ENCODE results near the gene CLIC6. TPM values are rescaled to one million over a fixed set of nuclear protein-coding genes. Genes with fewer than 3 reads are reported as not detected.

Gene CLIC6
- total RNA-seq, 2 experiments from 2014 or later: 0.10 to 0.12 TPM

DNA sequence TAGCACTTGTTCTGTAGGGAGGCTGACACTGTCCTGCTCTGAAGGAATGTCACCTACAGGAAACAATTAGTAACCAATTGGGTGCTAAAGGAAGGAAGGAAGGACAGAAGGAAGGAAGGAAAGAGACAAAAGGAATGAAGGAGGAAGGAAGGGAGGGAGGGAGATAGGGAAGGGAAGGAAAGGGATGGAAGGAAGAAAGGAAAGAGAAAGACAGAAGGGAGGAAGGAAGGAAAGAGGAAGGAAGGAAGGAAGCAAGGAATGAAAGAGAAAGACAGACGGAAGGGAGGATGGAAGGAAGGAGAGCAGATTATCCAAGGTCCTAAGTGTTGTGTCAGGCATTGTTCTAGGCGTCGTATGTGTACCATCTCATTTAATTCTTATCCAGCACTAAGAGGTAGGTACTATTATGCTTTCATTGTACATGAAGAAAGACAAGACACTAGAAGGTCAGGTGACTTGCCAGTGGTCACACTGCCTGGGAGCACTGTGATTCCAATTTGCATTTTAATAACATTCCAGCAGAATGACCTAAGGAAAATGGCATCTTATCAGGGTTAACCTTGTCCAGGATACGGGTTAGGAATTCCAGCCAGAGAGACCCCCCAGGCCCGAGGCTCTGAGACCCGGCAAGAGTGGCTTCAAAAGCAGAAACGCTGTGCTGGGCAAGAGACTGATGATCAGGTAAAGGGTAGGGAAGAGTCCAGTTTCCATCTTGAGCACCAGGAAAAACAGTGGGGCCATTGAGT lies 29.6 kb downstream of the CLIC6 start:
- Mint-ChIP-seq H3K9me3 (no peaks in the 10 kb centered on the region), H3K4me1 (ENCODE audit: low read depth) (no peaks in the 10 kb centered on the region), H3K4me3 (no peak overlapping the region), H3K36me3 (ENCODE audit: low read depth) (no peaks in the 10 kb centered on the region), H3K27ac (no peak overlapping the region), H3K27me3 (ENCODE audit: low read depth) (peaks cover 2% of the 10 kb centered on the region)
- DNase-seq: no peak
- intact Hi-C loops (cut with micrococcal nuclease): no loop called here
- CTCF ChIA-PET: interaction anchor here (0.6 to 1.6 kb wide), 3 partner anchors 10 to 1195 kb away, joined by 3 to 4 read pairs (median 3); no protein-coding TSS in a partner anchor

- intact Hi-C loops (cut with micrococcal nuclease): loop anchor here (10.0 kb wide), 1 partner anchor 804 kb away; no protein-coding TSS in a partner anchor
- CTCF ChIA-PET: interaction anchor here (1.2 kb wide), 1 partner anchor 8 kb away, joined by 3 read pairs; no protein-coding TSS in a partner anchor
- Mint-ChIP-seq H3K27me3 (ENCODE audit: low read depth) (peaks cover 5% of the 10 kb centered on the region), H3K4me3 (no peak overlapping the region), H3K27ac (no peak overlapping the region), H3K4me1 (ENCODE audit: low read depth) (no peaks in the 10 kb centered on the region), H3K9me3 (no peaks in the 10 kb centered on the region), H3K36me3 (ENCODE audit: low read depth) (no peaks in the 10 kb centered on the region)
- no peak for DNase-seq
Measured at GRCh38 chr21:34700605-34701004, 31.8 kb downstream of the CLIC6 start.

GRCh38 chr21:34701726-34702125 lies 32.9 kb downstream of the CLIC6 start:
- no peak overlapping the region for H3K27ac Mint-ChIP-seq
- peaks cover 3% of the 10 kb centered on the region for H3K4me1 Mint-ChIP-seq (ENCODE audit: low read depth)
- no peaks in the 10 kb centered on the region for H3K9me3 Mint-ChIP-seq
- no peak for DNase-seq
- intact Hi-C loops (cut with micrococcal nuclease): loop anchor here (10.0 kb wide), 1 partner anchor 803 kb away; no protein-coding TSS in a partner anchor
- H3K36me3 Mint-ChIP-seq (ENCODE audit: low read depth): no peaks in the 10 kb centered on the region
- no peak overlapping the region for H3K4me3 Mint-ChIP-seq
- H3K27me3 Mint-ChIP-seq (ENCODE audit: low read depth): peaks cover 5% of the 10 kb centered on the region
- CTCF ChIA-PET: interaction anchor here (1.2 kb wide), 1 partner anchor 9 kb away, joined by 3 read pairs; no protein-coding TSS in a partner anchor

GRCh38 chr21:34702341-34703170 lies 33.8 kb downstream of the CLIC6 start:
- DNase-seq: no peak
- CTCF ChIA-PET: no interaction called here
- peaks cover 5% of the 10 kb centered on the region for H3K27me3 Mint-ChIP-seq (ENCODE audit: low read depth)
- H3K4me3 Mint-ChIP-seq: no peak overlapping the region
- peaks cover 11% of the 10 kb centered on the region for H3K4me1 Mint-ChIP-seq (ENCODE audit: low read depth)
- H3K27ac Mint-ChIP-seq: no peak overlapping the region
- H3K9me3 Mint-ChIP-seq: no peaks in the 10 kb centered on the region
- intact Hi-C loops (cut with micrococcal nuclease): loop anchor here (10.0 kb wide), 1 partner anchor 802 kb away; no protein-coding TSS in a partner anchor
- H3K36me3 Mint-ChIP-seq (ENCODE audit: low read depth): no peaks in the 10 kb centered on the region

- H3K27ac Mint-ChIP-seq: no peak overlapping the region
- H3K36me3 Mint-ChIP-seq (ENCODE audit: low read depth): no peaks in the 10 kb centered on the region
- H3K9me3 Mint-ChIP-seq: no peaks in the 10 kb centered on the region
- H3K4me3 Mint-ChIP-seq: no peak overlapping the region
- peaks cover 21% of the 10 kb centered on the region for H3K4me1 Mint-ChIP-seq (ENCODE audit: low read depth)
- H3K27me3 Mint-ChIP-seq (ENCODE audit: low read depth): peaks cover 5% of the 10 kb centered on the region
- intact Hi-C loops (cut with micrococcal nuclease): loop anchor here (10.0 kb wide), 1 partner anchor 801 kb away; no protein-coding TSS in a partner anchor
- CTCF ChIA-PET: no interaction called here
- DNase-seq: no peak
Measured at GRCh38 chr21:34703571-34703970, 34.8 kb downstream of the CLIC6 start.

DNA sequence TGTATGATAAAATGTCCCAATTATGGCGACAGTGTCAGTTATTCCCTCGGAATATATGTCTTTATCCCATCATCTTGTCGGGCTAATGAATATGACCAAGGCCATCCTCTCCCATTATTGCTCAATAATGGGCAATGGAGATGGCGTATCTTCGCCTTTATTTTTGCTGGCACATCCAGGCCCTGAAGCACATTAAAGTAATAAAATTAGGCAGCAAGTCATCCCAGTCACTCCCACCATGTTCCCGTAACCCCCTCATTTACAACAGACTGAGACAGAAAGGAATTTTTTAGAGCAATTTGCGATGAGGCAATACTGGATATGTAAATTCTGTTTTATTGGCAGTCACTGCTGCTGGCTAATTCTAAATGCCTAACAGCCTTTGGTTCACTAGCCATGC lies 35.3 kb downstream of the CLIC6 start:
- Mint-ChIP-seq H3K4me1 (ENCODE audit: low read depth) (peaks cover 26% of the 10 kb centered on the region), H3K4me3 (no peak overlapping the region), H3K36me3 (ENCODE audit: low read depth) (no peaks in the 10 kb centered on the region), H3K27ac (no peak overlapping the region), H3K27me3 (ENCODE audit: low read depth) (peaks cover 5% of the 10 kb centered on the region), H3K9me3 (no peaks in the 10 kb centered on the region)
- CTCF ChIA-PET: interaction anchor here (1.2 kb wide), 1 partner anchor 10 kb away, joined by 4 read pairs; no protein-coding TSS in a partner anchor
- intact Hi-C loops (cut with micrococcal nuclease): loop anchor here (10.0 kb wide), 1 partner anchor 801 kb away; no protein-coding TSS in a partner anchor
- DNase-seq: no peak

DNA sequence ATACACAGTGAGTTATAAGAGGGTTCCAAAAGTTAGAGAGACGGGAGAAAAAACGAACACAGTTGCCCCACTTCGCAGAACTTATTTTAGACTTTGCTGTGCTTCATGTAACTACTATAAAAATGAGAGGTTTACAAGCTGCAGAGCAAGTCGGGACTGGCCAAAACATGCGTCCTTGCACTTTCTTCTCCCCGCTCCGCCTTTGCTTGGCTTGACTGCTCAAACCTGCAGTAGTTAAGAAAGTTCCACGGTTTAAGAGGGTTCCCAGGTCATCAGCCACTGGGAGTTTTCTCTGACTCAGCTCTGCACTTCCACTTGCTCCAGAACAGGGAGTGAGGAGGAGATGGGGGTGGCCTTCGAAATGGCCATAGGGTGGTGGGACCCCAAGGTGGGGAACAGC lies 36.2 kb downstream of the CLIC6 start:
- H3K4me3 Mint-ChIP-seq: no peak overlapping the region
- H3K27me3 Mint-ChIP-seq (ENCODE audit: low read depth): peaks cover 5% of the 10 kb centered on the region
- intact Hi-C loops (cut with micrococcal nuclease): loop anchor here (5.0 to 10.0 kb wide), 3 partner anchors 182 to 800 kb away; partner anchors contain the start of gene RUNX1
- H3K27ac Mint-ChIP-seq: no peak overlapping the region
- CTCF ChIA-PET: interaction anchor here (1.2 kb wide), 1 partner anchor 11 kb away, joined by 4 read pairs; no protein-coding TSS in a partner anchor
- H3K4me1 Mint-ChIP-seq (ENCODE audit: low read depth): peaks cover 28% of the 10 kb centered on the region
- no peak for DNase-seq
- H3K9me3 Mint-ChIP-seq: no peaks in the 10 kb centered on the region
- no peaks in the 10 kb centered on the region for H3K36me3 Mint-ChIP-seq (ENCODE audit: low read depth)

DNA sequence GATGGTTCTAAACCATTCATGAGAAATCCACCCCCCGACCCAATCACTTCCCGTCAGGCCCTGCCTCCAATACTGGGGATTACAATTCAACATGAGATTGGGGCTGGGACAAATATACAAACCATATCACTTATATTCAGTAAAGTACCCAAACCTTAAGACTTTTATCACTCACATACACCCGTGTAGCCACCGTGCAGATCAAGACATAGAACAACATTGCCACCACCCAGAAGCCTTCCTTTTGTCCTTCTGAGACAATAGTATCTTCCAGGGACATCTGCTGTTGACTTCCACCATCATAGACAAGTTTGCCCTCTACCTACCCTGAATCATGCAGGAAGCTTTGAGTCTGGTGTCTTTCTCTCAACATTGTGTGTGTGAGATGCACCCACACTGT lies 37.5 kb downstream of the CLIC6 start:
- Mint-ChIP-seq H3K4me1 (ENCODE audit: low read depth) (peaks cover 28% of the 10 kb centered on the region), H3K9me3 (no peaks in the 10 kb centered on the region), H3K27ac (no peak overlapping the region), H3K36me3 (ENCODE audit: low read depth) (no peaks in the 10 kb centered on the region), H3K4me3 (no peak overlapping the region), H3K27me3 (ENCODE audit: low read depth) (peaks cover 5% of the 10 kb centered on the region)
- CTCF ChIA-PET: interaction anchor here (1.6 kb wide), 1 partner anchor 17 kb away, joined by 3 read pairs; no protein-coding TSS in a partner anchor
- DNase-seq: no peak
- intact Hi-C loops (cut with micrococcal nuclease): loop anchor here (5.0 to 10.0 kb wide), 3 partner anchors 181 to 798 kb away; partner anchors contain the start of gene RUNX1

- CTCF ChIA-PET: interaction anchor here (0.6 to 1.1 kb wide), 6 partner anchors 15 to 592 kb away, joined by 3 to 5 read pairs (median 3); no protein-coding TSS in a partner anchor
- no peaks in the 10 kb centered on the region for H3K9me3 Mint-ChIP-seq
Measured at GRCh38 chr21:34707876-34708325, 39.1 kb downstream of the CLIC6 start.

GRCh38 chr21:34713621-34714020 lies 44.8 kb downstream of the CLIC6 start:
- H3K36me3 Mint-ChIP-seq (ENCODE audit: low read depth): no peaks in the 10 kb centered on the region
- peaks cover 3% of the 10 kb centered on the region for H3K27me3 Mint-ChIP-seq (ENCODE audit: low read depth)
- H3K4me3 Mint-ChIP-seq: no peak overlapping the region
- peaks cover 15% of the 10 kb centered on the region for H3K4me1 Mint-ChIP-seq (ENCODE audit: low read depth)
- H3K27ac Mint-ChIP-seq: no peak overlapping the region
- no peak for DNase-seq
- CTCF ChIA-PET: interaction anchor here (2.6 kb wide), 1 partner anchor 9 kb away, joined by 14 read pairs; no protein-coding TSS in a partner anchor
- intact Hi-C loops (cut with micrococcal nuclease): no loop called here
- H3K9me3 Mint-ChIP-seq: no peaks in the 10 kb centered on the region

More at GRCh38 chr21:34707876-34708325, 39.1 kb downstream of the CLIC6 start:
- Mint-ChIP-seq H3K4me3 (no peak overlapping the region), H3K4me1 (ENCODE audit: low read depth) (peaks cover 28% of the 10 kb centered on the region), H3K27me3 (ENCODE audit: low read depth) (peaks cover 4% of the 10 kb centered on the region), H3K27ac (peak overlapping the region; percentile 73), H3K36me3 (ENCODE audit: low read depth) (no peaks in the 10 kb centered on the region)
- DNase-seq: peak; percentile 83
- intact Hi-C loops (cut with micrococcal nuclease): loop anchor here (1.0 to 10.0 kb wide), 4 partner anchors 9 to 797 kb away; partner anchors contain the start of gene RUNX1

DNA sequence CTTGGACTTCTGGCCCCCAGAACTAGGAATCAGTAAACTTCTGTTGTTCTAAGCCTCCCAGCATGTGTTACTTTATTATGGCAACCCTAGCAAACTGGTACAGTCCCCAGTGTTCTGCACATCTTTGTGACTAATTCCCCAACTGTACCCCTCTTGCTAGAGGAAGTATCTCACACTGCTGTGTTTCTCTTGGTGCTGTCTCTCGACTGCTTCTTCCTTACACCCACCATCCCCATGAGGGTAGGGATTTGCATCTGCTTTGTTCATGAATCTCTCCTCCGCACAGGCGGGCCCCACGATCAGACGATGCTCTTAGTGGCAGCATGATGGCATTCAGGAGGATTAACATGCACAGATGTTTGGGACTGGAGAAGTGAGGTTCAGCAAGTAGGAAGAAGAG lies 46.7 kb downstream of the CLIC6 start:
- Mint-ChIP-seq H3K4me1 (ENCODE audit: low read depth) (peaks cover 9% of the 10 kb centered on the region), H3K36me3 (ENCODE audit: low read depth) (no peaks in the 10 kb centered on the region), H3K27me3 (ENCODE audit: low read depth) (peaks cover 3% of the 10 kb centered on the region), H3K27ac (no peak overlapping the region), H3K9me3 (no peaks in the 10 kb centered on the region), H3K4me3 (no peak overlapping the region)
- DNase-seq: peak; percentile 12
- CTCF ChIA-PET: no interaction called here
- intact Hi-C loops (cut with micrococcal nuclease): no loop called here
